D341Med (cell line): ENCODE results near the gene KCTD1.

ENCODE experiments used
- DNase-seq: peaks from one replicate; pipeline ENCODE4 v3.0.0; 2012; ENCODE audit warnings: low spot score

The KCTD1 gene

GRCh38 chr18:26548415-26549262, at the start of gene KCTD1:
Gene KCTD1 (minus strand): TSS chr18:26548553. CDS start chr18:26548536, 17 bp downstream.
- peak; percentile 94 for DNase-seq

- DNase-seq = no peak
Observed at GRCh38 chr18:26593365-26594320, 45.3 kb upstream of the KCTD1 start.

- DNase-seq = no peak
Observed at GRCh38 chr18:26584745-26585144, 36.4 kb upstream of the KCTD1 start.

GRCh38 chr18:26579941-26580618, 31.7 kb upstream of the KCTD1 start:
- DNase-seq = no peak

- no peak for DNase-seq
Observed at GRCh38 chr18:26575865-26576217, 27.5 kb upstream of the KCTD1 start.

- DNase-seq = peak; percentile 59
Observed at GRCh38 chr18:26574958-26575864, 26.9 kb upstream of the KCTD1 start.

- no peak for DNase-seq
Observed at GRCh38 chr18:26568926-26569665, 20.7 kb upstream of the KCTD1 start.

GRCh38 chr18:26568513-26568912, 20.2 kb upstream of the KCTD1 start:
- no peak for DNase-seq

- DNase-seq = no peak
Observed at GRCh38 chr18:26566874-26567555, 18.7 kb upstream of the KCTD1 start.

GRCh38 chr18:26565514-26565913, 17.2 kb upstream of the KCTD1 start:
- DNase-seq = no peak

GRCh38 chr18:26563024-26563423, 14.7 kb upstream of the KCTD1 start:
- no peak for DNase-seq

- no peak for DNase-seq
Observed at GRCh38 chr18:26562568-26562967, 14.2 kb upstream of the KCTD1 start.

- no peak for DNase-seq
Observed at GRCh38 chr18:26561769-26562168, 13.4 kb upstream of the KCTD1 start.

- no peak for DNase-seq
Observed at GRCh38 chr18:26556573-26556972, 8.2 kb upstream of the KCTD1 start.

- no peak for DNase-seq
Observed at GRCh38 chr18:26555804-26556553, 7.6 kb upstream of the KCTD1 start.

- DNase-seq = no peak
Observed at GRCh38 chr18:26553943-26554342, 5.6 kb upstream of the KCTD1 start.

- DNase-seq = no peak
Observed at GRCh38 chr18:26551695-26552081, 3.3 kb upstream of the KCTD1 start.

GRCh38 chr18:26550998-26551694, 2.8 kb upstream of the KCTD1 start:
- DNase-seq = no peak
